Stimulated activated CD8-positive, alpha-beta memory T cell treated with anti-CD3 and anti-CD28 coated beads, Interleukin-7, amount 100 ng/mL, for 4 hours (primary cell): ENCODE results near the gene RHD.
"Not testable (repeated sequence)": the region's sequence is repeated elsewhere in the genome, so short reads cannot be mapped to it uniquely, and the experiment has no call there.

Source experiments
- DNase-seq, 2 donors: peaks; one replicate each; pipeline ENCODE4 v3.0.0-alpha.2; 2020; ENCODE audit warnings: low read depth in 2 of 2

The RHD gene

DNA sequence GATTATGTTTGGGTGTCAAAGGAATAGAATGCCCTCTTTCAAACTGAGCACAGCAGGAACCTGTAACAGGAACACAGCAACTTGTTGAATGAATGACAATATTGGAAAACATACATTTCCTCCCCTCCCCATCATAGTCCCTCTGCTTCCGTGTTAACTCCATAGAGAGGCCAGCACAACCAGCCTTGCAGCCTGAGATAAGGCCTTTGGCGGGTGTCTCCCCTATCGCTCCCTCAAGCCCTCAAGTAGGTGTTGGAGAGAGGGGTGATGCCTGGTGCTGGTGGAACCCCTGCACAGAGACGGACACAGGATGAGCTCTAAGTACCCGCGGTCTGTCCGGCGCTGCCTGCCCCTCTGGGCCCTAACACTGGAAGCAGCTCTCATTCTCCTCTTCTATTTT lies at the start of gene RHD:
Gene RHD, plus strand, starts transcription at position 272 of the 400 bp plus-strand sequence. Its CDS starts 39 bp downstream, at position 311.
- DNase-seq: not testable (repeated sequence)

DNA sequence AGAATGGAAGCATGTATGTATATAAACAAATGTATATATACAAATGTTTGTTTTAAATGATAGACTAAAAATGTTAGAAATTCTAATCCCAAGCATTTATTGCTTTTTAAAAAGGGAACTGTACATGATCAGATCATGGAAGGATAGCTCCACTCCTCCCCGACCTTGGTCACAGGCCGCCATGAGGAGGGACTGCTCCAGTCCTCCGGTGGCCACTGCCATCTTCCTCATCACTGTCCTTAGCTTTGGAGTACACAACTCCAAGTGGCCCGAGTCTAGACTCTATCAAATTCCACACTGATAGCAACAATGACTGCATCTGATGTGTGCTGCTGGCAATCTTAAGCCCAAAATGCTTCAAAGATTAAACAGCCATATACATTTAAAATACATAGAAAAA lies 49.7 kb upstream of the RHD start:
- DNase-seq: no peak

DNA sequence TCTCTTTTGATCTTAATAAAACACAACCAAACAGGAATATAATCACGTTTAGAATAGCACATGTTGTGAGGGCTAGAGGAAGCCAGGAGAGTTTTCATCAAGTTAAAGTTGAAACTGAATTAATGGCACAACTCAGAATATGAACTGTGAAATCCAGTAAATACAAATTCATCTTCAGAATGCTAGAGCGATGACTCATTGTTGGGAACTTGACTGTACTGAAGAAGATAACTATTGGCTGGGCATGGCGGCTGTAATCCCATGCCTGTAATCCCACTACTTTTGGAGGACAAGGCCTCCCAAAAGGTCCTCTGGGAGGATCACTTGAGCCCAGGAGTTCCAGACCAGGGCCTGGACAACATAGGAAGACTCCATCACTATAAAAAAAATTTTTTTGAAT lies 48.8 kb upstream of the RHD start:
- no peak for DNase-seq

DNA sequence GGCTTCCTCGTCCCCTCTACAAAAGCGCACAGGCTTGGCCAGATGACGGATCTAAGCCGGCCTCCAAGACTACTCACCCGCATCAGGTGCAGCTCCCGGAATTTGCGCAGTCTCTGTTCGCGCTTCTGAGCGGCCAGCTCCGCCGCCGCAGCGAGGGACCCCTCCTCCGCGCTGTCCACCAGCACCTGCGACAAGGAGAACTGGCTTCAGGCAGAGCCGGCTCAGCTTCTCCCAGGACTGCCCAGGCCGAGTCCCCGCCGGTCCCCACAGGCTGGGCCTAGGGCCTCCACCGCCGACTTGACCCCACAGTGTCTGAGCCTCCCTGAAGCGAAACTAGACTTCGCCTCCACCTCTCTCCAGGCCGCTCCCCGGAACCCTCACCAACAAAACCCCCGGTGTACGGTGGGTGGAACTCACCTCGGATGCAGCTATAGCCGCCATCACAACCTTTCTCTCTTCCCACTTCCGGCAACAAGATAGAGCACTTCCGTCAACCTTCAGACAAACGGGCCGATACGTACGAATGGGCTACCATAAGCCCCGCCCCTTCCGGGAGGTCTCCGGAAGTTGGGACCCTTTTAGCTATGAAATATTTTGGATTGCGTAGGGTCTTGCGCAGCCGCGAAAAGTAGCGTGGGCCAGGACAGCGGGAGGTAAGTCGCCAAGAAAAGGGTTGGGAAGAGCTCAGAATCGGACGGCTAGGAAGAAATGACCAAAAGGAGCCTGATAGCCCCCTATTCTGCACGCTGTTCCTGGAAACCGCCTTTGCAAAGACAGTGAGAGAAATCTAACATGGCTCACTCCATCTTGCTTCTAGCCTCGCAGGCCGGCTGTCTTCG lies 40.1 kb upstream of the RHD start, which contains the start of gene SYF2:
Gene SYF2, minus strand, starts transcription at position 476 of the 839 bp plus-strand sequence. Its CDS starts 35 bp downstream, at position 441.
- peak; percentile 86 to 87 for DNase-seq

DNA sequence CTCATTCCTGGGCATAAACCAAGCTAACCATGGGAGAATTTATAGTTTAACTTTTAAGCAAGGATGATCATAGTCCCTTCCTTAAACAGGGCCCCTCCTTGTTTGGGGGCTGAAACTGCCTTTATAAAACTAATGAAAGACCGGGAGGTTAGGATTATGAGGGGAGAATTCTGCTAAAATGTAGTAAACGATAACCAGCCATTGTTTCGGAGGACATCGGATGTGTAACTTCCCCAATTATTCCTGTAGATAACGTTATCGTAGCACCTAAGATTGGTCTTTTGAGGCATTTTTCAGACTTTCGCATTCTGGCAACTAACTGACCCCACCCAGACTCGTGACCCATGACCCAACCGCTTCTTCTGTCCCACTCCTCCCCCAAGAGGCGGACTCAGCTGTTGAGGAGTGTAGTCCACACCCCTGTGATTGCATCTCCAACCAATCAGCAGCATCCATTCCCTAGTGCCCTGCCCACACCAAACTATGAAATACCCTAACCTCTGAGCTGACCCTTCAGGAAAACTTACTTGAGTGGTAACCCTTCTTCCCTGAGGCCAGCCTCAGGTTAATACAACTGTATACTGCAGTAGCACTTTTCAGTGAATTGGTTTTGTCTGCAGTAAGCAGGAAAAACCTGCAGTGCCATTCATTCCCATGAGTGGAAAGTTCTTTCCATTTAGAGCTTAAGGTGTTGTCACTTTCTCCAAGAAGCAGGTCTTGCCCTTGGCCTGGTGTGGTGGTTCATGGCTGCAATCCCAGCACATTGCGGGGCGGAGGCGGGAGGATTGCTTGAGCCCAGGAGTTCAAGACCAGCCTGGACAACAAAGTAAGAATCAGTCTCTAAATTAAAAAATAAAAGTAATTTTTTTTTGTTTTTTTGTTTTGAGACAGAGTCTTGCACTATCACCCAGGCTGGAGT lies 39.2 kb upstream of the RHD start:
- peak; percentile 17 to 18 for DNase-seq

DNA sequence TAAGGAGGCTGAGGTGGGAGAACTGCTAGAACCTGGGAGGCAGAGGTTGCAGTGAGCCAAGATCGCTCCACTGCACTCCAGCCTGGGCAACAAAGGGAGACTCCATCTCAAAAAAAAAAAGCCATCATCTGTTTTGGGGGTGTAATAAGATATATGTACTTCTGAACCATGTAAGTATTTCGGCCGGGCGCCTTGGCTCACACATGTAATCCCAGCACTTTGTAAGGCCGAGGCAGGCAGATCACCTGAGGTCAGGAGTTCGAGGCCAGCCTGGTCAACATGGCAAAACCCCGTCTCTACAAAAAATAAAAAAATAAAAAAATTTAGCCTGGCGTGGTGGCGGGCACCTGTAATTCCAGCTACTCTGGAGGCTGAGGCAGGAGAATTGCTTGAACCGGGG lies 36.9 kb upstream of the RHD start:
- DNase-seq: not testable (repeated sequence)

DNA sequence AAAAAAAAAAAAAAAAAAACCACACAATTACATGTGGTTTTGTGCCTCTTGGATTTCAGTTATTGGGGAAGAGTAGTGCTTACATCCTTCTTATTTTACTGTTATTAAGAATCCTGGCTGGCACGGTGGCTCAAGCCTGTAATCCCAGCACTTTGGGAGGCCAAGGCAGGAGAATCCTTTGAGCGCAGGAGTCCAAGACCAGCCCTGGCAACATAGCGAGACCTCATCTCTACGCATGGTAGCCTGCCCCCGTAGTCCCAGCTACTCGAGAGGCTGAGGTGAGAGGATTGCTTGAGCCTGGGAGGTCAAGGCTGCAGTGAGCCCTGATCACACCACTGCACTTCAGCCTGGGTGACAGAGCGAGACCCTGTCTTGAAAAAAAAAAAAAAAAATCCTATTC lies 36.0 kb upstream of the RHD start:
- DNase-seq: not testable (repeated sequence)

DNA sequence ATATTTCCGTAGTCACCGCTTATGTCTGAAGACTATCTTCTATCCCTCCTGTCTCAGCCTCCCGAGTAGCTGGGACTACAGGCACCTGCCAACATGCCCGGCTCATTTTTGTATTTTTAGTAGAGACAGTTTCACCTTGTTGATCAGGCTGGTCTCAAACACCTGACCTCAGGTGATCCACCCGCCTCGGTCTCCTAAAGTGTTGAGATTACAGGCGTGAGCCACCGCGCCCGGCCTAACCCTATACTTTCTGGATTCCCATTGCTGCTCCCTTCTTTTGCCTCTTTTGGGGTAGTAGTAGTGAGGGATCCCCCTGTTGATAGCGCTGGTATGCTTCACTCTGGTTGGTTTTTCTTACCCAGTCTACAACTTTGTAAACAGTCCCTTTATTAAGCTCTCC lies 34.3 kb upstream of the RHD start:
- DNase-seq: no peak

DNA sequence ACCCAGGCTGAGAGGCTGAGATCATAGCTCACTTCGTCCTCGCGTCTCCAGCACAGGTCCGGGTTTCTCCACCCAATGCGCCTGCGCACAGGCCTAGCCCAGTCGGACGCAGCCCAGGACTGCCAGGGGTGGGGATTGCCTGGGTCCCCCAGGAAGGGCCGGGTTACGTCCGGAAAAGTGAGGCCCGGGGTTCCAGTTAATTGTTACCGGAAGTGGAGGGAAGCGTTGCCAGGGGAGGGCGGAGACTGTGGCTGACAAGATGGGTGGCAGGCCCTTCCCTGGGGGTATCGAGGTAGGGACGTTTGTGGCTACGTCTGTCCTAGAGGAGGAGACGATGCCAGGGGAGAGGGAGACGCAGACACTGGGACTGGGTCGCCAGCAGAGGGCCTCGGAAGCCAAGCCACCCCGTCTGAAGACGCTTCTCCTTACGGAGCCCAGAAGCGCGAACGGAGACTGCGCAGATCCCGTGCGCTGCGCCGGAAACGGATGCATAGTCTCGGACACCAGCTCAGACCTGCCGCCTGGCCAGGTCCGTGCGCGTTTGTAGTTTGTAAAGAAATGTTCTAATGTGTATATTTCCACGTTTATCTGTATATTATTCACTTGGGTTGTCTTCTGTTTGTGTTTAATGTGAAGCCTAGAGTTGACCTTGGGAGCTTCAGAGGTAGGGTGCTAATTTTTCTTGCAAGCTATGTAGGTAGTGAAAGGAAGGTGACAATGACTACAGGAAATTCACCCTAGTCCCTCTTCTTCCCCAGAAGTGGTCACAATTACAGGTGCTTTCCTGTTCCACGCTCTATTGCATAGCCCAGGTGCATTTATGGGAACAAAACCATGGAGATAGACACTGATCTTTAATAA lies 32.4 kb upstream of the RHD start:
- DNase-seq: peak; percentile 71 to 77

DNA sequence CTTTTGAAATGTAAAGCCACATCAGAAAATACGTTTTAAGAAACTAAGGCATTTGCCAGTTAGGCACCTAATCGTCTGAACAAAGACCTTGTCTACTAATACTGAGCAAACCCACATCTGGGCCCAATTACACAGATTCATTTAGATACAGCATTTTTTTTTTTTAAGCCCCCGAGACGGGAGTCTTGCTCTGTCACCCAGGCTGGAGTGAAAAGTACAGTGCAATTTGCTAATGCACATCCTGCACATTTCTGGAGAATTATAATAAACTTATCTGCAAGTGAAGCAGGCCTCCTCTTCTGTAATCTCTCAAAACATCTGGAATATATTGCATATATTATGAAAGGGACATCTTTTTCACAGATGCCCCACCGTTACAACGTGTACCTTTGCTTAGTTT lies 28.4 kb upstream of the RHD start:
- no peak for DNase-seq

DNA sequence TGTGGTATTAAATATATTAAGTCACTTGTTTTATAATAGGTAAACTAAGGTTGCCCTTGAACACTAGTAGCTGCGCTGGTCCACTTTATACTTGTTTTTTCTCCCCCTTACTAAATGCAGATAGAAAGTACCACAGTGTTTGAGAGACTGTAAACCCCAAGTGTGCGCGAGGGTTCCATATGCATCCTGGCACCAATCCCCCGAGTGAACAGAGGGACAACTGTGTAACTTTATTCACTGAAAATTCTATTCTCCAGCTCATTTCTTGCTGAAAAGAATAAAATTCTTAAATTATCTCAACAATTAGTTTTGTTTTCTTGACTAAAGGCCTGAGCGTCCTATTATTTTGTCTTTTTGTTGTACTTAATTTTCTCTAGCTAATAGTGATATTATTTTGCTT lies 26.9 kb upstream of the RHD start:
- DNase-seq: no peak

DNA sequence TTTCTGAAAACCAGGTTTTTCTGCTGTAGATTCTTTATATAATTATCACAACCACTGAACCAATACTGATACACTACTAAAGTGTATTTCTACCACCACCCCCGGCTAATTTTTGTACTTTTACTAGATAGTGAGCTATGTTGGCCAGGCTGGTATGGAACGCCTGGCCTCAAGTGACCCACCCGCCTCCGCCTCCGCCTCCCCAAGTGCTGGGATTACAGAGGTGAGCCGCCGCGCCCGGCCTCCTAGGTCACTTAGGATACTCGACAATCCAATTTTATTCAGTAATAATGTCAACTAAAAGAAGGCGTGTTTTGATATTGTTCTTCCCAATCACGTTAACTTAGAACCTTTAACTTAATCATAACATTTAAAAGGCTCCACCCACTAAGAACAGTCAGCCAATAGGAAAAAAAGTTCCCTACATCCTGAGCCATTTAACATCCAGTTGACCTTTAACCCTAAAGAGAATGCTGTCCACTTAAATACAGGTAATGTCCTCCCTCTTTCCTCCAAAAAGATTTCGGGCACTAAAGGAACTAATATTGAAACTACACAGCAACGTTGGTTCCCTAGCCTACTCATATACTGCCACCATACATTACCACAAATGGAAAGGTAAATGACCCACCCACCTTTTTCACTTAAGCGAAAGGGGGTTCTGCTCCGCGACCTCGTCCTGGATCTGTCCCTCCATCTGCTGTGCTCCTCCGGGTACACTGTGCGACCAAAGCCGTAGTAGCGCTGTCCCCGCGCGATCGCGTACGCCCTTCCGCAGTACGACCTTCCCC lies 26.3 kb upstream of the RHD start:
- DNase-seq: no peak

DNA sequence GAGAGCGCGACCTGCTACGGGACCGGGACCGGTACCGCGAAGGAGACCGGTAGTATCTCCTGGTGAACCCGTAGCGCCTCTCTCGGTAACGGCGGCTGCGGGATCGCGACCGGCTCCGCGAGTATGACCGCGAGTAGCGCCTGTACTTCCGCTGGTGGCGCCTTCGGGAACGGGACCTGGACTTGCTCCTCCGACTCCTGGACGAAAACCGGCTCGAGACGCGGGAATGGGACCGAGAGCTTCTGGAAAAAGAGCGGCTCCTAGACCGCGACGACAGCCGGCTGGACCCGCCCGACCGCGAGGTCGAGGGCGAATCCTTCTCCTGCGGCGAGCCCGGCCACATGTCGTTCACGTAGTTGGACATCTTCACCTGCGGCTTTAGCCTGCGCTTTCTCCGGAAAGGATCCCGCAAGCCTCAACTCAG lies 25.7 kb upstream of the RHD start:
- peak in 1 of 2 donors; percentile 33 for DNase-seq

DNA sequence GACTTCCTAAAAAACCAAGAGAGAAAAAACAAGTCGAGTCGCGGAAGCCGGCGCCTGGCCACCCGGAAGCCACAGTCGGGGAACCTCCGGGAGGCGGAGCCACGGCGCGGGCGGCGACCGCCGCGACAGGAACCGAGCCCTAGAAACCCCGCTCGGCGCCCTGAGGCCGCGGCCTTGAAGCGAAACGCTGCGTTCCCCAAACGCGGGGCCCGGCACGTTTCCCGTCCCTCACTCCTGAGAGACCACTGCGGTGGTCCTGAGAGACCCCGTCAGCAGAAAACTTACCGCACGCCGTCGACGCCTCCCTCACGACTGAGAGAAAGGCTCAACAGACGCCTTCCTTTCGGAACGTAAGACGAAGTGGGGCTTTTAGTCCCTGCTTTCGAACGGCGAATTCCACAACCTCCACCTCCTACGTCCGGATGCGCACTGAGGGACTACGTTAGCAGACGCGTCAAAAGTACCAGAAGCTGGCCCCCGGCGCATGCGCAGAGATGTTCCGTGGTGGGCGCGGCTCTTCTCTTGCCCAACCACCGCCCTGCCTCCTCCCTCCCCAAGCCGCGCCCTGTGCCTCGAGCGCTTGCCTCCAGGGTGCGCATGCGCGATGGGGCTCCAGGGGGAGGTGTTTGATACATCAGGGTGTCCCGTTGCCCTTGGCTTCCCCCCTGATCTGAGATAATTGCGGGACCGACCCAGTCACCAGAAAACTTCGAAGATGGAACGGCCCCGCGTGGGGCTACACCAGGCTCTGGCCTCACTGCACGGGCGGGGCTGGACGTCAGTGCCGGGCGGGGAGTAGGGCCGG lies 25.1 kb upstream of the RHD start, which contains the start of gene RSRP1:
Gene RSRP1, minus strand, starts transcription at position 431 of the 805 bp plus-strand sequence. CDS start 491 bp downstream, outside the sequence.
- peak; percentile 100 for DNase-seq

DNA sequence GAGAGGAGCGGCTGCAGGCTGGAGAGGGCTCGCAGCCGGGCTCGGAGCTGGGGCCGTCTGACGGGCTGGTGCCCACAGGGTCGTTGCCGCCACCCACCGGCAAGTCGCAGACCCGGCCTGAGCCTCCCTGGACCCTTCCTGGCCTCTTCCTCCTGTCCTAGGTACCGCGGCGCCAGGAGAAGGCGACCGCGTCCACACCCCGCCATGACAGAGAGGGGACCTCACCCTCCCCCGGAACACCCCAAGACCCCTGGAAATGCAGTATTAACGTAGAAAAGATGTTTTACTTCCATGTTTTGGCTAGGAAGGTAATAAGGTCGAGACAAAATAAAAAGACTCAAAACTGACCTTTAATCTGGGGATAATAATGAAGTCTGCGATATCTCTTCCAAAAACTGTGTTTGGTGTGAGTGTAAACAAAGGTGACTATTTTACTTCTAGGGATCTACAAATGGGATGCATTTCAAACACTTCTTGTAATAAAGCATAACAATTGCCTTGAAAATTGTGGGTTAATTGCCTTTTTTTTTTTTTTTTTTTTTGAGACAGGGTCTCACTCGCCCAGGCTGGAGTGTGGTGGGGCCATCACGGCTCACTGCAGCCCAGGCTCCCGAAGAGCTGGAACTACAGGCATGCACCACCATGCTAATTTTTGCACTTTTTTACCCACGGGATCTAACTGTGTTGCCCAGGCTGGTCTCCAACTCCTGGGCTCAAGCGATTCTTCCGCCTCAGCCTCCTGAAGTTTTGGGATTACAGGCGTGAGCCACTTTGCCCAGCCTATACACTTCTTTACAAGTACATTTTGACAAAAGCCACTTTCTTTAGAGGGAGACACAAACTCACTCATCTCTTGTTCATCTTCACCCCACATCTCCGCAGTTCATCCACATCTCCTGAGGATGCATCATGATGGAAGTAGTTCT lies 24.2 kb upstream of the RHD start:
- DNase-seq: no peak

DNA sequence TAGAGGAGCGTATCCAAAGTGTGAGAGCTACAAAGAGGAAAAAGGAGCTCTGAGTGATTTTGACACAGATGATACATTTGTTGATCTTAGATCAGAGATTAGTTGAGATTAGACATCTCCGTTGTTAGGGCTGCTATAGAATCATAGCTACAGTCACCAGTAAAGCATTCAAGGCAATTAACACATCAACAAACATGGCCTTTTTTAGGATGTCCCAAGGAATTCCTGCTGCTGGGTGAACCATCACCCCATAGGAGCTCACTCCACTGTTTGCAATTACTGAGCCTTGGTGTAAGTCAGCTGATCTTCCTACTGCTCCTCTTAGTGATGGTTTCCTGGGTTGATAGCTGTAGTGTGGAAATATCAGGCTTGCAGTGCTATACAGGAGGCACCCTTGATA lies 18.4 kb upstream of the RHD start:
- no peak for DNase-seq

DNA sequence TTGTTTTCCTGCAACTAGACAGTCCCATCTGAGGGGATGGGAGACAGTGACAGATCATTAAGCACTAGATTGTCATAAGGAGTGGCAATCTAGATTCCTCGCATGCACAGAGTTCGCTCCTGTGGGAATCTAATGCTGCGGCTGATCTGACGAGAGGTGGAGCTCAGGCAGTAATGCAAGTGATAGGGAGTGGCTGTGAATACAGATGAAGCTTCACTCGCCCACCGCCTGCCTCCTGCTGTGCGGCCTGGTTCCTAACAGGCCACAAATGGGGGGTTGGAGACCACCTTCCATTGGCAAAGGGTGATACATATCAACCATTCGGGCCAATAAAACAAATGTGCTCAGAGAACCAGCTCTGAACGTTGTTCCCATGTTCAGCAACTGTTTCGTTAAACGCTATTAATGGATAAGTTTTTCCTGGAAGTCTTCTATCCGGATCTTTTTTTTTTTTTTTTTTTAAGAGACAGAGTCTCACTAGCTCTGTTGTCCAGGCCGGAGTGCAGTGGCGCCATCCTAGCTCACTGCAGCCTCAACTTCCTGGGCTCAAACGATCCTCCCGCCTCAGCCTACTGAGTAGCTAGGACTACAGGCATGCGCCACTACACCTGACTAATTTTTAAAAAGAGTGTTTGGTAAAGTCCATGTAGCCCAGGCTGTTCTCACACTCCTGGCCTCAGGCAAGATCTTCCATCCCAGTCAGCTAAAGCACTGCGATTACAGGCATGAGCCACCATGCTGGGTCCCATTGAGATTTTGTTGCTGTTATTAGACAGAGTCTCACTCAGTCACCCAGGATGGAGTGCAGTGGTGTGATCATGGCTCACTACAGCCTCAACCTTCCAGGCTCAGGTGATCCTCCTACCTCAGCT lies 16.4 kb upstream of the RHD start:
- no peak for DNase-seq

DNA sequence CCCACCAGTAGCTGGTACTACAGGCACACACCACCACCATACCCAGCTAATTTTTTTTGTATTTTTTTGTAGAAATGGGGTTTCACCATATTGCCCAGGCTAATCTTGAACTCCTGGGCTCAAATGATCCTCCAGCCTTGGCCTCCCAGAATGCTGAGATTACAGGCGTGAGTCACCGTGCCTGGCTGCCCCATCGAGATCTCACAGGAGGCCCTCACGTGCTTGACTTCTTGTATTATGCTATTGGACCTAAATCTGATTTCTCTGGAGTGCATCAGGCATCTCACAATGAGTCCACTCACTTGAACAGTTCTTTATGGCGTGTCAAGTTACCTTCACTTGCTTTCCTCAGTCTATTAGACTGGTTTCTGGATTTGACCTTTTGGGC lies 15.7 kb upstream of the RHD start:
- DNase-seq: no peak
